A549 (cell line): Measurements from ENCODE around the gene MYH14. TPM values are rescaled to one million over a fixed set of nuclear protein-coding genes. Genes with fewer than 3 reads are reported as not detected.
A peak's percentile ranks its signal among the peaks of the same experiment; 100 is the strongest.

ENCODE experiments used
- ATOH8 ChIP-seq: fragments of 250-450 bp; sonication (Bioruptor Pico); IDR thresholded peaks from 2 replicates; pipeline ENCODE4 v1.5.0; 2020; ENCODE audit warnings: low read depth, mild to moderate bottlenecking, moderate library complexity
- CBX2 ChIP-seq: fragments of 200-600 bp; sonication (generic); IDR thresholded peaks from 2 replicates; pipeline ENCODE4 v1.6.1; 2016; ENCODE audit warnings: low read depth, mild to moderate bottlenecking, borderline replicate concordance
- CBX8 ChIP-seq: fragments of 200-600 bp; sonication (generic); IDR thresholded peaks from 2 replicates; pipeline ENCODE4 v1.6.1; 2016
- CHD2 ChIP-seq: fragments of 150-350 bp; IDR thresholded peaks from 2 replicates; pipeline ENCODE4 v1.6.1; 2014; ENCODE audit warnings: low read length; ENCODE audit not compliant: partially characterized antibody
- CHD4 ChIP-seq: fragments of 200-600 bp; sonication (generic); IDR thresholded peaks from 2 replicates; pipeline ENCODE4 v1.6.1; 2016; ENCODE audit warnings: antibody characterized with exemption, mild to moderate bottlenecking, borderline replicate concordance
- E2F6 ChIP-seq: IDR thresholded peaks from 2 replicates; pipeline ENCODE4 v1.6.1; 2012; ENCODE audit warnings: low read depth, borderline replicate concordance
- ESRRA ChIP-seq: fragments of 150-350 bp; IDR thresholded peaks from 2 replicates; pipeline ENCODE4 v1.6.1; 2014; ENCODE audit warnings: mild to moderate bottlenecking, low read length, borderline replicate concordance
- GATA3 ChIP-seq: IDR thresholded peaks from 2 replicates; pipeline ENCODE4 v1.6.1; 2012; ENCODE audit warnings: borderline replicate concordance
- HDAC2 ChIP-seq: fragments of 200-600 bp; sonication (generic); IDR thresholded peaks from 2 replicates; pipeline ENCODE4 v1.6.1; 2016
- HES2 ChIP-seq: fragments of >200 bp; sonication (Bioruptor Twin); formaldehyde crosslinking; IDR thresholded peaks from 2 replicates; pipeline ENCODE4 v1.6.1; 2016
- HOXB5 ChIP-seq: fragments of 250-450 bp; sonication (Bioruptor Pico); IDR thresholded peaks from 2 replicates; pipeline ENCODE4 v1.5.0; 2020; ENCODE audit warnings: mild to moderate bottlenecking, moderate library complexity
- JUN ChIP-seq, 2 experiments: fragments of >200 bp; sonication (Bioruptor Twin); formaldehyde crosslinking; IDR thresholded peaks; 2 replicates in 1 of 2; 3 replicates in 1 of 2; pipeline ENCODE4 v1.6.1; 2016 to 2017
- KDM5A ChIP-seq: fragments of 200-600 bp; sonication (generic); IDR thresholded peaks from 2 replicates; pipeline ENCODE4 v1.6.1; 2016; ENCODE audit warnings: antibody characterized with exemption, mild to moderate bottlenecking
- NFE2L2 ChIP-seq: fragments of 150-350 bp; conservative IDR thresholded peaks from 2 replicates; pipeline ENCODE4 v1.6.1; 2014; ENCODE audit warnings: low read length
- NR3C1 ChIP-seq: fragments of >200 bp; sonication (Bioruptor Twin); formaldehyde crosslinking; IDR thresholded peaks from 3 replicates; pipeline ENCODE4 v1.6.1; 2017
- POLR2A ChIP-seq: IDR thresholded peaks from 2 replicates; pipeline ENCODE4 v1.6.1; 2012; ENCODE audit warnings: mild to moderate bottlenecking, low read length
- POLR2AphosphoS2 ChIP-seq: conservative IDR thresholded peaks from 2 replicates; pipeline ENCODE4 v1.6.1; 2012; ENCODE audit warnings: low read length, improper control_type of control experiment, inconsistent platforms
- RAD21 ChIP-seq, 2 experiments: fragments of >200 bp in 1 of 2; sonication (Bioruptor Twin) in 1 of 2; formaldehyde crosslinking in 1 of 2; IDR thresholded peaks in 1 of 2; conservative IDR thresholded peaks in 1 of 2; 2 replicates in 1 of 2; 3 replicates in 1 of 2; pipeline ENCODE4 v1.6.1; 2012 to 2018; ENCODE audit warnings: inconsistent platforms in 1 of 2
- RARB ChIP-seq: fragments of 250-450 bp; sonication (Bioruptor Pico); IDR thresholded peaks from 2 replicates; pipeline ENCODE4 v1.8.0; 2021; ENCODE audit warnings: mild to moderate bottlenecking, moderate library complexity
- RCOR1 ChIP-seq: fragments of 150-350 bp; IDR thresholded peaks from 2 replicates; pipeline ENCODE4 v1.6.1; 2014; ENCODE audit warnings: antibody characterized with exemption, low read length, low read depth
- RFX5 ChIP-seq: fragments of 450-650 bp; IDR thresholded peaks from 2 replicates; pipeline ENCODE4 v1.7.1; 2014; ENCODE audit warnings: antibody characterized with exemption, mild to moderate bottlenecking, moderate library complexity
- SMC3 ChIP-seq: fragments of >200 bp; sonication (Bioruptor Twin); formaldehyde crosslinking; IDR thresholded peaks from 3 replicates; pipeline ENCODE4 v1.6.1; 2018; ENCODE audit warnings: inconsistent platforms
- SREBF2 ChIP-seq: fragments of 450-650 bp; IDR thresholded peaks from 2 replicates; pipeline ENCODE4 v1.6.1; 2014; ENCODE audit warnings: mild to moderate bottlenecking, moderate library complexity
- TP53 ChIP-seq: fragments of 250-450 bp; sonication (Bioruptor Pico); IDR thresholded peaks from 2 replicates; pipeline ENCODE4 v1.5.0; 2021; ENCODE audit warnings: mild to moderate bottlenecking, moderate library complexity
- ZC3H11A ChIP-seq: fragments of 450-650 bp; IDR thresholded peaks from 2 replicates; pipeline ENCODE4 v1.6.1; 2014; ENCODE audit warnings: antibody characterized with exemption, mild to moderate bottlenecking
- ZFP36 ChIP-seq: fragments of 450-650 bp; IDR thresholded peaks from 2 replicates; pipeline ENCODE4 v1.6.1; 2014; ENCODE audit warnings: borderline replicate concordance; ENCODE audit not compliant: partially characterized antibody
- ZSCAN20 ChIP-seq: fragments of 250-450 bp; sonication (Bioruptor Pico); IDR thresholded peaks from 2 replicates; pipeline ENCODE4 v1.8.0; 2022; ENCODE audit warnings: mild to moderate bottlenecking, moderate library complexity
- polyA plus RNA-seq, 4 experiments: library from polyadenylated mRNA; depleted of rRNA in 3 of 4; stranded (reverse); fragments of >200 nt; fragmentation: RNase III in 1 of 4; extraction: RNeasy Plus Mini Kit Qiagen cat#74134 plus additional on column Dnase treatment in 1 of 4; gene quantifications; 2 replicates in 3 of 4; 3 replicates in 1 of 4; pipeline ENCODE4 v1.2.3, GENCODE V29; 2011 to 2017
- TF ChIP-seq, protein P1 (sequence below): IDR thresholded peaks from 2 replicates; pipeline ENCODE4 v1.6.1; 2012
- TF ChIP-seq, protein P2 (sequence below): fragments of >200 bp; sonication (Bioruptor Twin); formaldehyde crosslinking; IDR thresholded peaks from 3 replicates; pipeline ENCODE4 v1.6.1; 2016
- TF ChIP-seq, protein P3 (sequence below): fragments of 200-600 bp; sonication (generic); IDR thresholded peaks from 2 replicates; pipeline ENCODE4 v1.6.1; 2016; ENCODE audit warnings: antibody characterized with exemption, mild to moderate bottlenecking, moderate library complexity
- TF ChIP-seq, protein P4 (sequence below): fragments of >200 bp; sonication (Bioruptor Twin); formaldehyde crosslinking; IDR thresholded peaks from 3 replicates; pipeline ENCODE4 v1.5.1; 2016

Gene MYH14
- polyA plus RNA-seq, 2 of the 4 experiments (the other 2 are of a cell fraction) = 4.0 to 7.0 TPM

DNA sequence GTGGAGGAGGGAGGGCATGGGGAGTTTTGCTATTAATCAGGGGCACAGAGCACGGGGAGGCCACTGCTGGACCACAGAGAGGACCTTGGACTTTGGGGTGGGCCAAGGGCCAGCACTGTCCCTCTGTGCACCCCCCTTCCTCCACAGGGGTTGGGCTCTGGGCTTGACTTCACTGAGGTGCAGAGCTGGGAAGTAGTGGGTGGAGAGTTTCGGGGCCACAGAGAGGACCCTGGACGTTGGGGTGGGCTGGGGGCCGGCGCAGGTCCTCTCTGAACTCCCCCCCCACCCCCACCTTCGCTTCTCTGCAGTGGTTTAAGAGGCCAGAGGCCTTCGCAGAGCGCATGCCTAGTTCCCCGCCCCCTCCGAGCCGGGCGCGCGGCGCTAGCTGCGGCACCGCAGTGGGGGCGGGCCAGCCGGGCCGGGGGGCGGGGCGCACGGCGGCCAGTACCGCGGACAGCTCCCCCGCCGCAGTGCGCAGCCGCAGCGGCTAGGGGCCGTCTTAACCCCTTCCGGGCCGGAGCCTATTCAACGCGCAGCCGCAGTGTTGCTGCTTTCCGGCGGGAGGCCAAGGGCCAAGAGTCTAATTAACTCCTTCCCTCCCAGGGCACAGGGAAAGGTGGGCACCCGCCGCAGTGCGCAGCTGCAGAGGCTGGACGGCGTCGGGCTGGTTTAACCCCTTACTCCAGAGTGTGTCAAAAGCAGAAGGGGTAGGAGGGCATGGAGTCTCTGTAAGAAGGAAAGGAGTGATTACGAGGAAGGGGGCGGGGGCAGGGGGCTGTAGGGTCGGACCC, 122.1 kb downstream of the MYH14 start (continued):
- TF ChIP-seq, protein P1, sequence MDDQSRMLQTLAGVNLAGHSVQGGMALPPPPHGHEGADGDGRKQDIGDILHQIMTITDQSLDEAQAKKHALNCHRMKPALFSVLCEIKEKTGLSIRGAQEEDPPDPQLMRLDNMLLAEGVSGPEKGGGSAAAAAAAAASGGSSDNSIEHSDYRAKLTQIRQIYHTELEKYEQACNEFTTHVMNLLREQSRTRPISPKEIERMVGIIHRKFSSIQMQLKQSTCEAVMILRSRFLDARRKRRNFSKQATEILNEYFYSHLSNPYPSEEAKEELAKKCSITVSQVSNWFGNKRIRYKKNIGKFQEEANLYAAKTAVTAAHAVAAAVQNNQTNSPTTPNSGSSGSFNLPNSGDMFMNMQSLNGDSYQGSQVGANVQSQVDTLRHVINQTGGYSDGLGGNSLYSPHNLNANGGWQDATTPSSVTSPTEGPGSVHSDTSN = no peak
- TF ChIP-seq CHD2 (peak; percentile 20), ATOH8 (CRISPR knock-in tag) (peak; percentile 47; the same call in 1 of the 2 replicates), POLR2AphosphoS2 (no peak), SMC3 (no peak), HOXB5 (peak; percentile 77; the same call in 1 of the 2 replicates), POLR2A (no peak), RFX5 (no peak), ZFP36 (no peak), CBX8 (no peak), HDAC2 (no peak), HES2 (no peak), ESRRA (no peak), E2F6 (no peak), CHD4 (no peak), GATA3 (no peak), NR3C1 (no peak), RCOR1 (no peak), RARB (CRISPR knock-in tag) (no peak), ZSCAN20 (CRISPR knock-in tag) (no peak), SREBF2 (no peak), RAD21 (conservative IDR thresholded peaks at IDR 0.05 in 1 of 2, IDR thresholded peaks at IDR 0.05 in 1 of 2) (no peak), CBX2 (no peak), ZC3H11A (no peak), KDM5A (no peak), NFE2L2 (no peak), JUN (IDR thresholded peaks at IDR 0.05) (no peak), TP53 (CRISPR knock-in tag) (no peak)
- TF ChIP-seq, protein P2, sequence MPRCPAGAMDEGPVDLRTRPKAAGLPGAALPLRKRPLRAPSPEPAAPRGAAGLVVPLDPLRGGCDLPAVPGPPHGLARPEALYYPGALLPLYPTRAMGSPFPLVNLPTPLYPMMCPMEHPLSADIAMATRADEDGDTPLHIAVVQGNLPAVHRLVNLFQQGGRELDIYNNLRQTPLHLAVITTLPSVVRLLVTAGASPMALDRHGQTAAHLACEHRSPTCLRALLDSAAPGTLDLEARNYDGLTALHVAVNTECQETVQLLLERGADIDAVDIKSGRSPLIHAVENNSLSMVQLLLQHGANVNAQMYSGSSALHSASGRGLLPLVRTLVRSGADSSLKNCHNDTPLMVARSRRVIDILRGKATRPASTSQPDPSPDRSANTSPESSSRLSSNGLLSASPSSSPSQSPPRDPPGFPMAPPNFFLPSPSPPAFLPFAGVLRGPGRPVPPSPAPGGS = no peak
- TF ChIP-seq, protein P3, sequence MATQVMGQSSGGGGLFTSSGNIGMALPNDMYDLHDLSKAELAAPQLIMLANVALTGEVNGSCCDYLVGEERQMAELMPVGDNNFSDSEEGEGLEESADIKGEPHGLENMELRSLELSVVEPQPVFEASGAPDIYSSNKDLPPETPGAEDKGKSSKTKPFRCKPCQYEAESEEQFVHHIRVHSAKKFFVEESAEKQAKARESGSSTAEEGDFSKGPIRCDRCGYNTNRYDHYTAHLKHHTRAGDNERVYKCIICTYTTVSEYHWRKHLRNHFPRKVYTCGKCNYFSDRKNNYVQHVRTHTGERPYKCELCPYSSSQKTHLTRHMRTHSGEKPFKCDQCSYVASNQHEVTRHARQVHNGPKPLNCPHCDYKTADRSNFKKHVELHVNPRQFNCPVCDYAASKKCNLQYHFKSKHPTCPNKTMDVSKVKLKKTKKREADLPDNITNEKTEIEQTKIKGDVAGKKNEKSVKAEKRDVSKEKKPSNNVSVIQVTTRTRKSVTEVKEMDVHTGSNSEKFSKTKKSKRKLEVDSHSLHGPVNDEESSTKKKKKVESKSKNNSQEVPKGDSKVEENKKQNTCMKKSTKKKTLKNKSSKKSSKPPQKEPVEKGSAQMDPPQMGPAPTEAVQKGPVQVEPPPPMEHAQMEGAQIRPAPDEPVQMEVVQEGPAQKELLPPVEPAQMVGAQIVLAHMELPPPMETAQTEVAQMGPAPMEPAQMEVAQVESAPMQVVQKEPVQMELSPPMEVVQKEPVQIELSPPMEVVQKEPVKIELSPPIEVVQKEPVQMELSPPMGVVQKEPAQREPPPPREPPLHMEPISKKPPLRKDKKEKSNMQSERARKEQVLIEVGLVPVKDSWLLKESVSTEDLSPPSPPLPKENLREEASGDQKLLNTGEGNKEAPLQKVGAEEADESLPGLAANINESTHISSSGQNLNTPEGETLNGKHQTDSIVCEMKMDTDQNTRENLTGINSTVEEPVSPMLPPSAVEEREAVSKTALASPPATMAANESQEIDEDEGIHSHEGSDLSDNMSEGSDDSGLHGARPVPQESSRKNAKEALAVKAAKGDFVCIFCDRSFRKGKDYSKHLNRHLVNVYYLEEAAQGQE = peak; percentile 95
- TF ChIP-seq, protein P4, sequence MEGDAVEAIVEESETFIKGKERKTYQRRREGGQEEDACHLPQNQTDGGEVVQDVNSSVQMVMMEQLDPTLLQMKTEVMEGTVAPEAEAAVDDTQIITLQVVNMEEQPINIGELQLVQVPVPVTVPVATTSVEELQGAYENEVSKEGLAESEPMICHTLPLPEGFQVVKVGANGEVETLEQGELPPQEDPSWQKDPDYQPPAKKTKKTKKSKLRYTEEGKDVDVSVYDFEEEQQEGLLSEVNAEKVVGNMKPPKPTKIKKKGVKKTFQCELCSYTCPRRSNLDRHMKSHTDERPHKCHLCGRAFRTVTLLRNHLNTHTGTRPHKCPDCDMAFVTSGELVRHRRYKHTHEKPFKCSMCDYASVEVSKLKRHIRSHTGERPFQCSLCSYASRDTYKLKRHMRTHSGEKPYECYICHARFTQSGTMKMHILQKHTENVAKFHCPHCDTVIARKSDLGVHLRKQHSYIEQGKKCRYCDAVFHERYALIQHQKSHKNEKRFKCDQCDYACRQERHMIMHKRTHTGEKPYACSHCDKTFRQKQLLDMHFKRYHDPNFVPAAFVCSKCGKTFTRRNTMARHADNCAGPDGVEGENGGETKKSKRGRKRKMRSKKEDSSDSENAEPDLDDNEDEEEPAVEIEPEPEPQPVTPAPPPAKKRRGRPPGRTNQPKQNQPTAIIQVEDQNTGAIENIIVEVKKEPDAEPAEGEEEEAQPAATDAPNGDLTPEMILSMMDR = no peak
